Stimulated activated CD8-positive, alpha-beta memory T cell treated with anti-CD3 and anti-CD28 coated beads, Interleukin-4, amount 100 ng/mL, for 24 hours (primary cell): ENCODE data around the gene PCP4.
"Not testable (repeated sequence)": the region's sequence is repeated elsewhere in the genome, so short reads cannot be mapped to it uniquely, and the experiment has no call there.

Source experiments
- DNase-seq: peaks from one replicate; pipeline ENCODE4 v3.0.0-alpha.2; 2020; ENCODE audit warnings: low read depth

The PCP4 gene

GRCh38 chr21:39866093-39866492 is 1.1 kb upstream of the PCP4 start:
- no peak for DNase-seq

GRCh38 chr21:39869141-39869818 is 2.0 kb downstream of the PCP4 start:
- DNase-seq, result no peak

- DNase-seq, result no peak
These were observed 6.4 kb downstream of the PCP4 start for GRCh38 chr21:39873687-39874086.

- DNase-seq, result no peak
These were observed 7.0 kb downstream of the PCP4 start for GRCh38 chr21:39874206-39874605.

- no peak for DNase-seq
These were observed 7.5 kb downstream of the PCP4 start for GRCh38 chr21:39874759-39875158.

GRCh38 chr21:39881661-39882060 is 14.4 kb downstream of the PCP4 start:
- DNase-seq, result no peak

GRCh38 chr21:39882151-39882838 is 15.1 kb downstream of the PCP4 start:
- no peak for DNase-seq

GRCh38 chr21:39882839-39883195 is 15.6 kb downstream of the PCP4 start:
- no peak for DNase-seq

GRCh38 chr21:39885119-39885848 is 18.0 kb downstream of the PCP4 start:
- no peak for DNase-seq

- DNase-seq, result no peak
These were observed 21.6 kb downstream of the PCP4 start for GRCh38 chr21:39888848-39889247.

GRCh38 chr21:39891111-39891510 is 23.9 kb downstream of the PCP4 start:
- no peak for DNase-seq

- DNase-seq, result not testable (repeated sequence)
These were observed 24.6 kb downstream of the PCP4 start for GRCh38 chr21:39891863-39892262.

- DNase-seq, result no peak
These were observed 33.3 kb downstream of the PCP4 start for GRCh38 chr21:39900491-39900890.

- no peak for DNase-seq
These were observed 33.7 kb downstream of the PCP4 start for GRCh38 chr21:39900911-39901310.

GRCh38 chr21:39902986-39903385 is 35.7 kb downstream of the PCP4 start:
- DNase-seq, result no peak

GRCh38 chr21:39904457-39904856 is 37.2 kb downstream of the PCP4 start:
- DNase-seq, result no peak

GRCh38 chr21:39908265-39908923 is 41.2 kb downstream of the PCP4 start:
- DNase-seq, result no peak

- DNase-seq, result no peak
These were observed 44.3 kb downstream of the PCP4 start for GRCh38 chr21:39911286-39912199.

GRCh38 chr21:39913706-39914305 is 46.6 kb downstream of the PCP4 start:
- DNase-seq, result no peak

- no peak for DNase-seq
These were observed 48.6 kb downstream of the PCP4 start for GRCh38 chr21:39915881-39916280.

- DNase-seq, result no peak
These were observed 51.3 kb downstream of the PCP4 start for GRCh38 chr21:39918558-39918957.
